ENCODE measurements around the gene PJA2. TPM values are rescaled to one million over a fixed set of nuclear protein-coding genes. Genes with fewer than 3 reads are reported as not detected.

Gene PJA2
- total and polyA plus RNA-seq, 9 of the 15 experiments (the other 6 are each of a cell fraction or from before 2014, with no cell fraction given): 25.1 to 82.1 (median 50.1) TPM

DNA sequence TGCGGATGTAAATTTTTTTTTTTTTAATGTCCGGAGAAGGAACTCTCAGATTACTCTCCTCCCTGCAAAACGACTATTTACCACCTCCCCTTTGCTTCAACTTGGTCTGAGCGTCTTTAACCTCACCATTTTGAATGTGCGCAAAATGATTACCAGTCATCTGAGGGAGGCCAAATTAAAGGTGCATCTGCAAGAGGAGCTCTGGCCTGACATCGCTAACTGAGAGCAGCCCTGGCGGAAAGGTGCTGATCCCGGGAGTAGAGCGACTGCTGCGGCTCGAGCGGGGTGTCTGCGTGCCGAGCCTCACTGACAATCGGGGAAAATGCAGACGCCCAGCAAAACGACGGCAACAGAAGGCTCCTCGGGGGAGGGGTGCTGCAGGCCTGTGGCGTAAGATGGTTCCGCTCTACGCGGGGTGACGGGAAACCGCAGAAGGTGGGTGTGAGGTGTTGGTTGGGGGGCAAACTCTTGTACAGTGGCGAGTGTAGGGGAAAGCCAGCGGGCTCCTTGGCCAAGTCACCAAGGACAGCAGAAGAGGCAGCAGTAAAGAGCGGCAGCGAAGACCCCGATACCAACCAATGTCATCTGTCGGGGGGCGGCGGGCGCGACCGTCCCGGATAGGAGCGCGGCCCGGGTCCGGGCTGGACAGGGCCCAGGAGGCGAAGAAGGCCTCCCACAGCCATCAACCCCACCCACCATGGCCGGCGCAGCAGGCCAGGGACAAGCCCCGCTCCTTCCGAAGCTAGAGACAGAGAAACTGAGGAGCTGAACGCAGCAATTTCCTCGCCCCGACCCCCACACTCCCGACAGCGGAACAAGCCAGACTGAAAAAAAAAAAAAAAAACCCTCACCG is 557 bp downstream of the PJA2 start (continued):
- TF ChIP-seq HCFC1 (IDR thresholded peaks at IDR 0.05; ENCODE audit: low read depth, low read length) (peak; percentile 8; the same call in 1 of the 2 replicates), SAFB2 (IDR thresholded peaks at IDR 0.05; ENCODE audit: borderline replicate concordance, low read depth, low read length, severe bottlenecking) (no peak), ZZZ3 (IDR thresholded peaks at IDR 0.05) (no peak), ZNF232 (CRISPR knock-in tag; IDR thresholded peaks at IDR 0.05) (no peak)
- TF ChIP-seq, protein P1, sequence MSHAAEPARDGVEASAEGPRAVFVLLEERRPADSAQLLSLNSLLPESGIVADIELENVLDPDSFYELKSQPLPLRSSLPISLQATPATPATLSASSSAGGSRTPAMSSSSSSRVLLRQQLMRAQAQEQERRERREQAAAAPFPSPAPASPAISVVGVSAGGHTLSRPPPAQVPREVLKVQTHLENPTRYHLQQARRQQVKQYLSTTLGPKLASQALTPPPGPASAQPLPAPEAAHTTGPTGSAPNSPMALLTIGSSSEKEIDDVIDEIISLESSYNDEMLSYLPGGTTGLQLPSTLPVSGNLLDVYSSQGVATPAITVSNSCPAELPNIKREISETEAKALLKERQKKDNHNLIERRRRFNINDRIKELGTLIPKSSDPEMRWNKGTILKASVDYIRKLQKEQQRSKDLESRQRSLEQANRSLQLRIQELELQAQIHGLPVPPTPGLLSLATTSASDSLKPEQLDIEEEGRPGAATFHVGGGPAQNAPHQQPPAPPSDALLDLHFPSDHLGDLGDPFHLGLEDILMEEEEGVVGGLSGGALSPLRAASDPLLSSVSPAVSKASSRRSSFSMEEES (CRISPR knock-in tag; IDR thresholded peaks at IDR 0.05): no peak
- TF ChIP-seq, protein P2, sequence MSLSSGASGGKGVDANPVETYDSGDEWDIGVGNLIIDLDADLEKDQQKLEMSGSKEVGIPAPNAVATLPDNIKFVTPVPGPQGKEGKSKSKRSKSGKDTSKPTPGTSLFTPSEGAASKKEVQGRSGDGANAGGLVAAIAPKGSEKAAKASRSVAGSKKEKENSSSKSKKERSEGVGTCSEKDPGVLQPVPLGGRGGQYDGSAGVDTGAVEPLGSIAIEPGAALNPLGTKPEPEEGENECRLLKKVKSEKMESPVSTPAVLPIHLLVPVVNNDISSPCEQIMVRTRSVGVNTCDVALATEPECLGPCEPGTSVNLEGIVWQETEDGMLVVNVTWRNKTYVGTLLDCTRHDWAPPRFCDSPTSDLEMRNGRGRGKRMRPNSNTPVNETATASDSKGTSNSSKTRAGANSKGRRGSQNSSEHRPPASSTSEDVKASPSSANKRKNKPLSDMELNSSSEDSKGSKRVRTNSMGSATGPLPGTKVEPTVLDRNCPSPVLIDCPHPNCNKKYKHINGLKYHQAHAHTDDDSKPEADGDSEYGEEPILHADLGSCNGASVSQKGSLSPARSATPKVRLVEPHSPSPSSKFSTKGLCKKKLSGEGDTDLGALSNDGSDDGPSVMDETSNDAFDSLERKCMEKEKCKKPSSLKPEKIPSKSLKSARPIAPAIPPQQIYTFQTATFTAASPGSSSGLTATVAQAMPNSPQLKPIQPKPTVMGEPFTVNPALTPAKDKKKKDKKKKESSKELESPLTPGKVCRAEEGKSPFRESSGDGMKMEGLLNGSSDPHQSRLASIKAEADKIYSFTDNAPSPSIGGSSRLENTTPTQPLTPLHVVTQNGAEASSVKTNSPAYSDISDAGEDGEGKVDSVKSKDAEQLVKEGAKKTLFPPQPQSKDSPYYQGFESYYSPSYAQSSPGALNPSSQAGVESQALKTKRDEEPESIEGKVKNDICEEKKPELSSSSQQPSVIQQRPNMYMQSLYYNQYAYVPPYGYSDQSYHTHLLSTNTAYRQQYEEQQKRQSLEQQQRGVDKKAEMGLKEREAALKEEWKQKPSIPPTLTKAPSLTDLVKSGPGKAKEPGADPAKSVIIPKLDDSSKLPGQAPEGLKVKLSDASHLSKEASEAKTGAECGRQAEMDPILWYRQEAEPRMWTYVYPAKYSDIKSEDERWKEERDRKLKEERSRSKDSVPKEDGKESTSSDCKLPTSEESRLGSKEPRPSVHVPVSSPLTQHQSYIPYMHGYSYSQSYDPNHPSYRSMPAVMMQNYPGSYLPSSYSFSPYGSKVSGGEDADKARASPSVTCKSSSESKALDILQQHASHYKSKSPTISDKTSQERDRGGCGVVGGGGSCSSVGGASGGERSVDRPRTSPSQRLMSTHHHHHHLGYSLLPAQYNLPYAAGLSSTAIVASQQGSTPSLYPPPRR (CRISPR knock-in tag; IDR thresholded peaks at IDR 0.05; ENCODE audit: borderline replicate concordance): no peak
- TF ChIP-seq, protein P3, sequence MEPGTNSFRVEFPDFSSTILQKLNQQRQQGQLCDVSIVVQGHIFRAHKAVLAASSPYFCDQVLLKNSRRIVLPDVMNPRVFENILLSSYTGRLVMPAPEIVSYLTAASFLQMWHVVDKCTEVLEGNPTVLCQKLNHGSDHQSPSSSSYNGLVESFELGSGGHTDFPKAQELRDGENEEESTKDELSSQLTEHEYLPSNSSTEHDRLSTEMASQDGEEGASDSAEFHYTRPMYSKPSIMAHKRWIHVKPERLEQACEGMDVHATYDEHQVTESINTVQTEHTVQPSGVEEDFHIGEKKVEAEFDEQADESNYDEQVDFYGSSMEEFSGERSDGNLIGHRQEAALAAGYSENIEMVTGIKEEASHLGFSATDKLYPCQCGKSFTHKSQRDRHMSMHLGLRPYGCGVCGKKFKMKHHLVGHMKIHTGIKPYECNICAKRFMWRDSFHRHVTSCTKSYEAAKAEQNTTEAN (CRISPR knock-in tag; IDR thresholded peaks at IDR 0.05): no peak
